EH (cell line): ENCODE measurements around the gene STARD3.
"Not testable (repeated sequence)": the region's sequence is repeated elsewhere in the genome, so short reads cannot be mapped to it uniquely, and the experiment has no call there.

ENCODE experiments used
- DNase-seq: peaks from one replicate; pipeline ENCODE4 v3.0.0-alpha.2; 2015; ENCODE audit warnings: low read depth

Gene STARD3

GRCh38 chr17:39695089-39695474 lies 58.1 kb downstream of the STARD3 start:
- no peak for DNase-seq

GRCh38 chr17:39696731-39697130 lies 59.8 kb downstream of the STARD3 start:
- DNase-seq, result no peak

- no peak for DNase-seq
These were observed 61.0 kb downstream of the STARD3 start for GRCh38 chr17:39697961-39698360.

- not testable (repeated sequence) for DNase-seq
These were observed 62.3 kb downstream of the STARD3 start for GRCh38 chr17:39699157-39699817.

- peak; percentile 85 for DNase-seq
These were observed 62.8 kb downstream of the STARD3 start, which contains the start of gene ERBB2 for GRCh38 chr17:39699818-39700147. ERBB2 (plus strand) TSS chr17:39700064; CDS start chr17:39700239, 175 bp downstream.

GRCh38 chr17:39700148-39700987 lies 63.4 kb downstream of the STARD3 start:
- peak; percentile 32 for DNase-seq

- DNase-seq, result no peak
These were observed 64.3 kb downstream of the STARD3 start for GRCh38 chr17:39701012-39701783.

- peak; percentile 15 for DNase-seq
These were observed 65.0 kb downstream of the STARD3 start for GRCh38 chr17:39701784-39702422.

- no peak for DNase-seq
These were observed 66.3 kb downstream of the STARD3 start for GRCh38 chr17:39702901-39703893.

GRCh38 chr17:39703913-39704312 lies 67.0 kb downstream of the STARD3 start:
- DNase-seq, result no peak

GRCh38 chr17:39704821-39705551 lies 68.0 kb downstream of the STARD3 start:
- peak; percentile 41 for DNase-seq

- no peak for DNase-seq
These were observed 68.9 kb downstream of the STARD3 start for GRCh38 chr17:39705786-39706348.

GRCh38 chr17:39706383-39706782 lies 69.4 kb downstream of the STARD3 start:
- DNase-seq, result no peak

- DNase-seq, result no peak
These were observed 70.0 kb downstream of the STARD3 start for GRCh38 chr17:39706921-39707337.

GRCh38 chr17:39709319-39709997 lies 72.5 kb downstream of the STARD3 start:
- no peak for DNase-seq

GRCh38 chr17:39709998-39710964 lies 73.3 kb downstream of the STARD3 start:
- no peak for DNase-seq

- not testable (repeated sequence) for DNase-seq
These were observed 74.1 kb downstream of the STARD3 start for GRCh38 chr17:39711071-39711470.

- no peak for DNase-seq
These were observed 74.9 kb downstream of the STARD3 start for GRCh38 chr17:39711851-39712250.
